ENCODE data around the gene TRAF2. TPM values are rescaled to one million over a fixed set of nuclear protein-coding genes. Genes with fewer than 3 reads are reported as not detected.

Gene TRAF2
- total and polyA plus RNA-seq, 4 donors: 7.4 to 19.3 (median 10.0) TPM

- H3K36me3 ChIP-seq (ENCODE audit: control insufficient read depth, insufficient read depth, low read length): peaks cover 86% of the 10 kb centered on the region
- H3K4me1 ChIP-seq (ENCODE audit: control insufficient read depth, insufficient read depth, low read length): peaks cover 26% of the 10 kb centered on the region
- no peak for DNase-seq (ENCODE audit: low read depth in 4 of 6, low spot score in 6 of 6)
- H3K9me3 ChIP-seq (ENCODE audit: control insufficient read depth, insufficient read depth, low read length): no peaks in the 10 kb centered on the region
- 86% methylated on average over 29 of the region's 29 CpGs for WGBS (ENCODE audit: insufficient coverage)
- no peaks in the 10 kb centered on the region for H3K27me3 ChIP-seq (ENCODE audit: control insufficient read depth, insufficient read depth, low read length)
- no peak overlapping the region for H3K27ac ChIP-seq (ENCODE audit: low read depth, low read length)
- H3K4me3 ChIP-seq (ENCODE audit: low read depth, low read length): no peak overlapping the region
Measured at GRCh38 chr9:136852664-136853595, 33.4 kb upstream of the TRAF2 start.

DNA sequence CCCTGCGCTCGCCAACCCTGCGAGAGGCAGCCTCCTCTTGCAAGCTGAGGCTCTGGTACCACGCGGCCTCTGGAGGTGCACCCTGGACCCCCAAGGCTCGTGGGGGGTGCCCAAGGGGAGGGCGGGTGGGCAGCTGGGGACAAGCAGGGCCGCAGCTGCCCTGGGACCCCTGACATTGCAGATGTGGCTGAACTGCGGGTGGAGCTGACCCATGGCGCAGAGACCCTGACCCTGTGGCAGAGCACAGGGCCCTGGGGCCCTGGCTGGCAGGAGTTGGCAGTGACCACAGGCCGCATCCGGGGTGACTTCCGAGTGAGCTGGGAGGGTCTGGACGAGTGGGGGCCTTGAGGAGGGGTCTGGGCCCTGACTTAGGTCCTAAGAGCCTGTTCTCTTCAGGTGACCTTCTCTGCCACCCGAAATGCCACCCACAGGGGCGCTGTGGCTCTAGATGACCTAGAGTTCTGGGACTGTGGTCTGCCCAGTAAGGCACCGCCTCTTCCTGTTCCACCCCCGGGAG, 32.7 kb upstream of the TRAF2 start:
- H3K4me1 ChIP-seq (ENCODE audit: control insufficient read depth, insufficient read depth, low read length): peaks cover 19% of the 10 kb centered on the region
- WGBS (ENCODE audit: insufficient coverage): 88% methylated on average over 18 of the region's 18 CpGs

DNA sequence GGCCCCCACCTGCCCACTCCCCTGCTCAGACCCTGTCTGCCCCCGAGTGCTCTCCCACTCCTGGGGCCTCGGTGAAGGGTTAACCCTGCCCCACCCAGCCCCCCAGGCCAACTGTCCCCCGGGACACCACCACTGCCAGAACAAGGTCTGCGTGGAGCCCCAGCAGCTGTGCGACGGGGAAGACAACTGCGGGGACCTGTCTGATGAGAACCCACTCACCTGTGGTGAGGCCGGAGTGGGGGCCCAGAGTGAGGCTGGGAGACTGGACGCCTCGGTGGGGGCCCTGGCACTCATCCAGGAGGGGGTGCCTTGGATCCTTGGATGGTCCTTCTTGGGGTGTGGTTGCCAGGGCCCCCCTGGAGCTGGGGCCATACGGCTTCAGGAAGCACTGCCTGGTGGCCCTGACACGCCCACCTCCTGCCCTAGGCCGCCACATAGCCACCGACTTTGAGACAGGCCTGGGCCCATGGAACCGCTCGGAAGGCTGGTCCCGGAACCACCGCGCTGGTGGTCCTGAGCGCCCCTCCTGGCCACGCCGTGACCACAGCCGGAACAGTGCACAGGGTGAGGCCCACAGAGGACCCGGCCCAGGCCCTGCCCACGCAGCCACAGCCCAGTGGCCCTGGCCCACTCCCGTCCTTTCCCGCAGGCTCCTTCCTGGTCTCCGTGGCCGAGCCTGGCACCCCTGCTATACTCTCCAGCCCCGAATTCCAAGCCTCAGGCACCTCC, 32.0 kb upstream of the TRAF2 start:
- 78% methylated on average over 27 of the region's 30 CpGs for WGBS (ENCODE audit: insufficient coverage)
- DNase-seq (ENCODE audit: low read depth in 4 of 6, low spot score in 6 of 6): no peak
- Histone ChIP-seq H3K4me3 (ENCODE audit: low read depth, low read length) (no peak overlapping the region), H3K27ac (ENCODE audit: low read depth, low read length) (no peak overlapping the region), H3K9me3 (ENCODE audit: control insufficient read depth, insufficient read depth, low read length) (no peaks in the 10 kb centered on the region), H3K4me1 (ENCODE audit: control insufficient read depth, insufficient read depth, low read length) (peaks cover 25% of the 10 kb centered on the region), H3K36me3 (ENCODE audit: control insufficient read depth, insufficient read depth, low read length) (peaks cover 96% of the 10 kb centered on the region), H3K27me3 (ENCODE audit: control insufficient read depth, insufficient read depth, low read length) (no peaks in the 10 kb centered on the region)

More for the DNA sequence above, 32.7 kb upstream of the TRAF2 start:
- Histone ChIP-seq H3K27me3 (ENCODE audit: control insufficient read depth, insufficient read depth, low read length) (no peaks in the 10 kb centered on the region), H3K36me3 (ENCODE audit: control insufficient read depth, insufficient read depth, low read length) (peaks cover 89% of the 10 kb centered on the region), H3K9me3 (ENCODE audit: control insufficient read depth, insufficient read depth, low read length) (no peaks in the 10 kb centered on the region), H3K27ac (ENCODE audit: low read depth, low read length) (no peak overlapping the region), H3K4me3 (ENCODE audit: low read depth, low read length) (no peak overlapping the region)
- DNase-seq (ENCODE audit: low read depth in 4 of 6, low spot score in 6 of 6): no peak

DNA sequence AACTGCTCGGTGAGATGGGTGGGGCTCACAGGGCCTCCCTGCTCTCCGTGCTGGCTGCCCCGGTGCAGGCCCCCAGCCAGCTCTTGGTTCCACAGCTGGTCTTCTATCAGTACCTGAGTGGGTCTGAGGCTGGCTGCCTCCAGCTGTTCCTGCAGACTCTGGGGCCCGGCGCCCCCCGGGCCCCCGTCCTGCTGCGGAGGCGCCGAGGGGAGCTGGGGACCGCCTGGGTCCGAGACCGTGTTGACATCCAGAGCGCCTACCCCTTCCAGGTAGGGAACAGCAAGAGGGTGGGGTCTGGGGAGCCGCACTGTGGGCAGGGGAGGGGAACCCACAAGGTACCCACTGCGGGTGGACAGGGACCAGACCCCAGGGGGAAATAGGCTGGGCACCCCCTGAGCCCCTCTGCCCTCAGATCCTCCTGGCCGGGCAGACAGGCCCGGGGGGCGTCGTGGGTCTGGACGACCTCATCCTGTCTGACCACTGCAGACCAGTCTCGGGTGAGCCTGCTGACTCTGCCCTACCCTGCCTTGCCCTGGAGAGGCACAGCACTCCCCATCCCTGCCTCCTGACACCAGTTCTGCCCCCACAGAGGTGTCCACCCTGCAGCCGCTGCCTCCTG, 31.4 kb upstream of the TRAF2 start:
- H3K4me1 ChIP-seq (ENCODE audit: control insufficient read depth, insufficient read depth, low read length): peaks cover 28% of the 10 kb centered on the region
- DNase-seq (ENCODE audit: low read depth in 4 of 6, low spot score in 6 of 6): no peak
- H3K4me3 ChIP-seq (ENCODE audit: low read depth, low read length): no peak overlapping the region
- H3K9me3 ChIP-seq (ENCODE audit: control insufficient read depth, insufficient read depth, low read length): no peaks in the 10 kb centered on the region
- WGBS (ENCODE audit: insufficient coverage): 88% methylated on average over 23 of the region's 23 CpGs
- H3K36me3 ChIP-seq (ENCODE audit: control insufficient read depth, insufficient read depth, low read length): peaks cover 100% of the 10 kb centered on the region
- no peak overlapping the region for H3K27ac ChIP-seq (ENCODE audit: low read depth, low read length)
- no peaks in the 10 kb centered on the region for H3K27me3 ChIP-seq (ENCODE audit: control insufficient read depth, insufficient read depth, low read length)

DNA sequence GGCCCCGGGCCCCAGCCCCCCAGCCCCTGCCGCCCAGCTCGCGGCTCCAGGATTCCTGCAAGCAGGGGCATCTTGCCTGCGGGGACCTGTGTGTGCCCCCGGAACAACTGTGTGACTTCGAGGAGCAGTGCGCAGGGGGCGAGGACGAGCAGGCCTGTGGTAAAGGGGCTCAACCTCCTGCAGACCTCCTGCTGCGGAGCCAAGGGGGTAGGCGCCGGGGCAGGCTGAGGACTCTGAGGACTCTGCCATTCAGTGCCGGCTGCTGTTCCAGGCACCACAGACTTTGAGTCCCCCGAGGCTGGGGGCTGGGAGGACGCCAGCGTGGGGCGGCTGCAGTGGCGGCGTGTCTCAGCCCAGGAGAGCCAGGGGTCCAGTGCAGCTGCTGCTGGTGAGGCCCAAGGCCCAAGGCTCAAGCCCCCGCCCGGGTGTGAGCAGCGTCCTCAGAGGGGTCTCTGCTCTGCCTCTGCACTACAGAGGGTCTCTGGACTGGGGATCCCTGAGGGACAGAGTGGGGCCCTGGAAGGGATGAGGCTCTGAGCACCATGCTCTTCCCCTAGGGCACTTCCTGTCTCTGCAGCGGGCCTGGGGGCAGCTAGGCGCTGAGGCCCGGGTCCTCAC, 30.7 kb upstream of the TRAF2 start:
- Histone ChIP-seq H3K9me3 (ENCODE audit: control insufficient read depth, insufficient read depth, low read length) (no peaks in the 10 kb centered on the region), H3K36me3 (ENCODE audit: control insufficient read depth, insufficient read depth, low read length) (peaks cover 100% of the 10 kb centered on the region), H3K27me3 (ENCODE audit: control insufficient read depth, insufficient read depth, low read length) (no peaks in the 10 kb centered on the region), H3K27ac (ENCODE audit: low read depth, low read length) (no peak overlapping the region), H3K4me3 (ENCODE audit: low read depth, low read length) (no peak overlapping the region), H3K4me1 (ENCODE audit: control insufficient read depth, insufficient read depth, low read length) (peaks cover 22% of the 10 kb centered on the region)
- peak in 1 of 6 donors; percentile 3 for DNase-seq (ENCODE audit: low read depth in 4 of 6, low spot score in 6 of 6)
- 76% methylated on average over 26 of the region's 26 CpGs for WGBS (ENCODE audit: insufficient coverage)

DNA sequence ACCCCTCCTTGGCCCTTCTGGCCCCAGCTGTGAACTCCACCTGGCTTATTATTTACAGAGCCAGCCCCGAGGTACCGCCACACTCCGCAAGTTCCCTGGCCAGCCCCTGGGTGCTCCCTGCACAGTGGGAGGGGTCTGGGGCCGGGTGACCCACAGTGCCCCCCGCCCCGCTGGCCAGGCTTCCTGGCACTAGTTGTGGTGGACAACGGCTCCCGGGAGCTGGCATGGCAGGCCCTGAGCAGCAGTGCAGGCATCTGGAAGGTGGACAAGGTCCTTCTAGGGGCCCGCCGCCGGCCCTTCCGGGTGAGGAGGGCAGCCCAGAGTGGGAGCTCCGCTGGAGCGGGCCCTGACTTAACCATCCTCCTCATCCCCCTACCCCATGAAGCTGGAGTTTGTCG, 30.2 kb upstream of the TRAF2 start:
- Histone ChIP-seq H3K9me3 (ENCODE audit: control insufficient read depth, insufficient read depth, low read length) (no peaks in the 10 kb centered on the region), H3K4me3 (ENCODE audit: low read depth, low read length) (no peak overlapping the region), H3K27ac (ENCODE audit: low read depth, low read length) (no peak overlapping the region), H3K27me3 (ENCODE audit: control insufficient read depth, insufficient read depth, low read length) (no peaks in the 10 kb centered on the region), H3K36me3 (ENCODE audit: control insufficient read depth, insufficient read depth, low read length) (peaks cover 100% of the 10 kb centered on the region), H3K4me1 (ENCODE audit: control insufficient read depth, insufficient read depth, low read length) (peaks cover 17% of the 10 kb centered on the region)
- 79% methylated on average over 13 of the region's 15 CpGs for WGBS (ENCODE audit: insufficient coverage)
- peak in 1 of 6 donors; percentile 1 for DNase-seq (ENCODE audit: low read depth in 4 of 6, low spot score in 6 of 6)

- Histone ChIP-seq H3K4me3 (ENCODE audit: low read depth, low read length) (no peak overlapping the region), H3K27ac (ENCODE audit: low read depth, low read length) (no peak overlapping the region), H3K36me3 (ENCODE audit: control insufficient read depth, insufficient read depth, low read length) (peaks cover 100% of the 10 kb centered on the region), H3K4me1 (ENCODE audit: control insufficient read depth, insufficient read depth, low read length) (peaks cover 14% of the 10 kb centered on the region), H3K27me3 (ENCODE audit: control insufficient read depth, insufficient read depth, low read length) (no peaks in the 10 kb centered on the region), H3K9me3 (ENCODE audit: control insufficient read depth, insufficient read depth, low read length) (no peaks in the 10 kb centered on the region)
- WGBS (ENCODE audit: insufficient coverage): 90% methylated on average over 11 of the region's 14 CpGs
- peak in 1 of 6 donors; percentile 8 for DNase-seq (ENCODE audit: low read depth in 4 of 6, low spot score in 6 of 6)
Measured at GRCh38 chr9:136856541-136857141, 29.7 kb upstream of the TRAF2 start.

DNA sequence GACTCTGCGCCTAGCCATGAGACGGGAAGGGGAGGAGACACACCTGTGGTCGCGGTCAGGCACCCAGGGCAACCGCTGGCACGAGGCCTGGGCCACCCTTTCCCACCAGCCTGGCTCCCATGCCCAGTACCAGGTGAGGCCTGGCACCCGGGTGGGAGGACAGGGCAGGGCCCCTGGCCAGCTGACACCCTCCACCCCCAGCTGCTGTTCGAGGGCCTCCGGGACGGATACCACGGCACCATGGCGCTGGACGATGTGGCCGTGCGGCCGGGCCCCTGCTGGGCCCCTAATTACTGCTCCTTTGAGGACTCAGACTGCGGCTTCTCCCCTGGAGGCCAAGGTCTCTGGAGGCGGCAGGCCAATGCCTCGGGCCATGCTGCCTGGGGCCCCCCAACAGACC, 29.1 kb upstream of the TRAF2 start:
- Histone ChIP-seq H3K27me3 (ENCODE audit: control insufficient read depth, insufficient read depth, low read length) (no peaks in the 10 kb centered on the region), H3K9me3 (ENCODE audit: control insufficient read depth, insufficient read depth, low read length) (no peaks in the 10 kb centered on the region), H3K36me3 (ENCODE audit: control insufficient read depth, insufficient read depth, low read length) (peaks cover 100% of the 10 kb centered on the region), H3K27ac (ENCODE audit: low read depth, low read length) (no peak overlapping the region), H3K4me3 (ENCODE audit: low read depth, low read length) (no peak overlapping the region), H3K4me1 (ENCODE audit: control insufficient read depth, insufficient read depth, low read length) (peaks cover 14% of the 10 kb centered on the region)
- peak in 1 of 6 donors; percentile 2 for DNase-seq (ENCODE audit: low read depth in 4 of 6, low spot score in 6 of 6)
- WGBS (ENCODE audit: insufficient coverage): 60% methylated on average over 19 of the region's 19 CpGs
